HCT116 (cell line): ENCODE results near the gene THSD8. TPM values are rescaled to one million over a fixed set of nuclear protein-coding genes. Genes with fewer than 3 reads are reported as not detected.

Experiments used
- ATAC-seq: fragments of 200-7000 bp; cut with Tn5 transposase; 2 replicates; pipeline ENCODE4 v1.9.1; 2020; ENCODE audit warnings: mild to moderate bottlenecking, moderate library complexity
- BruUV-seq: library from RNA; stranded (reverse); fragments of 400-500 nt; replicated peaks from 2 replicates; lab custom pipeline; 2021; lab: Mats Ljungman, UMichigan
- CTCF ChIA-PET: fragments of 300-600 bp; sonication (Branson Sonifier 250); formaldehyde crosslinking; loops from one replicate; lab custom pipeline; 2021; ENCODE audit warnings: antibody characterized with exemption; lab: Charles Lee
- POLR2A ChIA-PET: fragments of 300-600, 350-600 bp; sonication (Branson Sonifier 250); formaldehyde crosslinking; loops from one replicate; lab custom pipeline; 2021; ENCODE audit warnings: antibody characterized with exemption; lab: Charles Lee
- RAD21 ChIA-PET, 2 experiments: fragments of 300-600 bp; sonication (Branson Sonifier 250); formaldehyde crosslinking; loops; one replicate each; lab custom pipeline; 2023; ENCODE audit warnings: low total read pairs in 2 of 2; ENCODE audit not compliant: uncharacterized antibody in 2 of 2, unreplicated experiment in 2 of 2, low non-redundant PET in 1 of 2; lab: Charles Lee
- DNase-seq: peaks from one replicate; pipeline ENCODE4 v3.0.0-alpha.2; 2010; ENCODE audit warnings: low read depth, low spot score
- H2AFZ ChIP-seq: fragments of 200-600 bp; shearing (Covaris generic), sonication (generic); 2 replicates; pipeline ENCODE4 v1.6.1; 2017; ENCODE audit warnings: low read depth, mixed run types, mixed read lengths, antibody characterized with exemption, low read length; ENCODE audit not compliant: poor library complexity, severe bottlenecking
- H3K27ac ChIP-seq: 2 replicates; pipeline ENCODE4 v1.5.1; 2012; ENCODE audit warnings: low read depth, low read length
- H3K27me3 ChIP-seq: fragments of 200-600 bp; sonication (generic); 2 replicates; pipeline ENCODE4 v1.6.1; 2016; ENCODE audit warnings: mixed run types, low read length, mixed read lengths; ENCODE audit not compliant: insufficient read depth
- H3K36me3 ChIP-seq, 2 experiments: fragments of 200-500 bp in 1 of 2; fragments of 200-600 bp in 1 of 2; sonication (Bioruptor generic) in 1 of 2; sonication (generic) in 1 of 2; 2 replicates each; pipeline versions ENCODE4 v1.5.1 to v1.6.1; 2014 to 2016; ENCODE audit warnings: low read length in 2 of 2, inconsistent platforms in 1 of 2, mixed read lengths in 1 of 2, mixed run types in 1 of 2; ENCODE audit not compliant: insufficient read depth in 2 of 2, control insufficient read depth in 1 of 2
- H3K4me1 ChIP-seq, 2 experiments: fragments of 200-600 bp in 1 of 2; sonication (generic) in 1 of 2; 2 replicates each; pipeline versions ENCODE4 v1.5.1 to v1.6.1; 2012 to 2017; ENCODE audit warnings: low read length in 2 of 2, inconsistent platforms in 1 of 2, mild to moderate bottlenecking in 1 of 2, mixed read lengths in 1 of 2, mixed run types in 1 of 2, moderate library complexity in 1 of 2; ENCODE audit not compliant: insufficient read depth in 2 of 2, control insufficient read depth in 1 of 2
- H3K4me2 ChIP-seq: fragments of 200-600 bp; sonication (generic); 2 replicates; pipeline ENCODE4 v1.6.1; 2017; ENCODE audit warnings: mixed run types, low read length, mixed read lengths
- H3K4me3 ChIP-seq, 2 experiments: fragments of 200-600 bp in 1 of 2; sonication (generic) in 1 of 2; replicated peaks in 1 of 2; 2 replicates each; pipeline ENCODE4 v1.5.1; 2011 to 2016; ENCODE audit warnings: low read length in 2 of 2, control low read depth in 1 of 2, low read depth in 1 of 2, mild to moderate bottlenecking in 1 of 2, mixed read lengths in 1 of 2, mixed run types in 1 of 2
- H3K79me2 ChIP-seq: fragments of 200-600 bp; sonication (generic); 2 replicates; pipeline ENCODE4 v1.6.1; 2017; ENCODE audit warnings: mild to moderate bottlenecking, mixed run types, low read length, moderate library complexity, mixed read lengths; ENCODE audit not compliant: insufficient read depth
- H3K9ac ChIP-seq: fragments of 200-600 bp; sonication (generic); 2 replicates; pipeline ENCODE4 v1.6.1; 2016; ENCODE audit warnings: low read length, mixed read lengths
- H3K9me2 ChIP-seq: fragments of 200-600 bp; sonication (generic), shearing (Covaris generic); 2 replicates; pipeline ENCODE4 v1.6.1; 2017; ENCODE audit warnings: mixed run types, mild to moderate bottlenecking, moderate library complexity; ENCODE audit not compliant: insufficient read depth
- H3K9me3 ChIP-seq, 2 experiments: fragments of 200-500 bp in 1 of 2; fragments of 200-600 bp in 1 of 2; sonication (Bioruptor generic) in 1 of 2; sonication (generic) in 1 of 2; 2 replicates each; pipeline ENCODE4 v1.6.1; 2014 to 2017; ENCODE audit warnings: low read length in 2 of 2, mixed read lengths in 2 of 2, inconsistent platforms in 1 of 2, low read depth in 1 of 2, mild to moderate bottlenecking in 1 of 2, mixed run types in 1 of 2, moderate library complexity in 1 of 2; ENCODE audit not compliant: control insufficient read depth in 1 of 2, insufficient read depth in 1 of 2
- H4K20me1 ChIP-seq: fragments of 200-600 bp; sonication (generic), shearing (Covaris generic); 2 replicates; pipeline ENCODE4 v1.6.1; 2017; ENCODE audit warnings: mixed run types, mild to moderate bottlenecking, moderate library complexity; ENCODE audit not compliant: insufficient read depth
- CTCF ChIP-seq, 3 experiments: fragments of 200-600 bp in 1 of 3; sonication (generic) in 1 of 3; IDR thresholded peaks in 2 of 3; conservative IDR thresholded peaks in 1 of 3; 2 replicates each; pipeline ENCODE4 v1.5.1; 2012 to 2017; ENCODE audit warnings: low read depth in 2 of 3, low read length in 2 of 3, antibody characterized with exemption in 1 of 3, borderline replicate concordance in 1 of 3, control low read depth in 1 of 3, mild to moderate bottlenecking in 1 of 3, mixed read lengths in 1 of 3, mixed run types in 1 of 3, moderate library complexity in 1 of 3; ENCODE audit not compliant: insufficient read depth in 1 of 3
- POLR2AphosphoS5 ChIP-seq: IDR thresholded peaks from 2 replicates; pipeline ENCODE4 v1.6.1; 2011; ENCODE audit warnings: mild to moderate bottlenecking, low read depth, low read length, moderate library complexity
- SIN3A ChIP-seq: IDR thresholded peaks from 2 replicates; pipeline ENCODE4 v1.6.1; 2012; ENCODE audit warnings: low read depth
- TCF7L2 ChIP-seq: IDR thresholded peaks from 2 replicates; pipeline ENCODE4 v1.7.0; 2011; ENCODE audit warnings: borderline replicate concordance, inconsistent platforms; ENCODE audit not compliant: insufficient read depth, insufficient read length; ENCODE audit errors: extremely low read depth
- ZFX ChIP-seq: fragments of 450-650 bp; IDR thresholded peaks from 2 replicates; pipeline ENCODE4 v1.6.1; 2017
- intact Hi-C: fragments of 100-400 bp; cut with micrococcal nuclease; formaldehyde crosslinking; loops from 2 replicates; pipeline ENCODE4 v1.10.0; 2022
- total RNA-seq: library from RNA; stranded (reverse); gene quantifications from one replicate; pipeline ENCODE4 v1.2.1, GENCODE V29; 2021; ENCODE audit not compliant: unreplicated experiment

THSD8 gene
- total RNA-seq, 1 experiment from 2014 or later, result 33.3 TPM

GRCh38 chr19:12789098-12789903 is 12.6 kb upstream of the THSD8 start:
- ChIA-PET RAD21 (interaction anchor here in 1 of 2 experiments (1.2 kb wide), 1 partner anchor 10 kb away, joined by 4 read pairs; no protein-coding TSS in a partner anchor), CTCF (interaction anchor here (1.8 to 7.4 kb wide), 2 partner anchors 13 to 23 kb away, joined by 9 to 88 read pairs; partner anchors contain the start of gene HOOK2), POLR2A (interaction anchor here (1.5 kb wide), 1 partner anchor 865 kb away, joined by 3 read pairs; the partner anchor contains the start of gene ZNF700)
- Histone ChIP-seq H3K27me3 (no peaks in the 10 kb centered on the region), H3K79me2 (peaks cover 19% of the 10 kb centered on the region), H3K9me2 (no peaks in the 10 kb centered on the region), H3K9me3 (no peaks in the 10 kb centered on the region), H3K27ac (peak overlapping the region; percentile 96), H3K4me2 (peak overlapping the region; percentile 99), H2AFZ (no peak overlapping the region), H3K9ac (peak overlapping the region; percentile 93), H4K20me1 (no peaks in the 10 kb centered on the region), H3K4me1 (peaks cover 63 to 92% of the 10 kb centered on the region in 2 experiments), H3K4me3 (peak overlapping the region; percentile 77 to 84), H3K36me3 (no peaks in the 10 kb centered on the region)
- DNase-seq (no peak), ATAC-seq (peak; percentile 3)
- intact Hi-C loops, result no loop called here
- no TSS peak for BruUV-seq
- TF ChIP-seq ZFX (peak; percentile 61), SIN3A (no peak)

GRCh38 chr19:12789904-12790619 is 11.8 kb upstream of the THSD8 start:
- H3K36me3 ChIP-seq, result no peaks in the 10 kb centered on the region
- intact Hi-C loops, result no loop called here
- POLR2A ChIA-PET, result interaction anchor here (3.4 to 6.7 kb wide), 2 partner anchors 14 to 68 kb away, joined by 32 to 172 read pairs; partner anchors contain the start of genes HOOK2 and TNPO2
- no peak overlapping the region for H2AFZ ChIP-seq
- no peaks in the 10 kb centered on the region for H4K20me1 ChIP-seq
- H3K9ac ChIP-seq, result peak overlapping the region; percentile 93
- CTCF ChIA-PET, result interaction anchor here (7.4 kb wide), 1 partner anchor 14 kb away, joined by 88 read pairs; the partner anchor contains the start of gene HOOK2
- RAD21 ChIA-PET, result no interaction called here
- H3K27me3 ChIP-seq, result no peaks in the 10 kb centered on the region
- H3K4me1 ChIP-seq, result peaks cover 64 to 92% of the 10 kb centered on the region in 2 experiments
- peaks cover 19% of the 10 kb centered on the region for H3K79me2 ChIP-seq
- peak overlapping the region; percentile 99 for H3K4me2 ChIP-seq
- TF ChIP-seq POLR2AphosphoS5, result peak; percentile 53
- no peak for TF ChIP-seq CTCF (IDR thresholded peaks at IDR 0.05 in 2 of 3, conservative IDR thresholded peaks at IDR 0.05 in 1 of 3; ENCODE audit: borderline replicate concordance in 1 of 3, insufficient read depth in 1 of 3, low read depth in 2 of 3, low read length in 2 of 3)
- peak; percentile 73 for TF ChIP-seq TCF7L2
- H3K9me3 ChIP-seq, result no peaks in the 10 kb centered on the region
- DNase-seq, result peak; percentile 89
- peak overlapping the region; percentile 77 to 84 for H3K4me3 ChIP-seq
- peak; percentile 52 for ATAC-seq
- H3K9me2 ChIP-seq, result no peaks in the 10 kb centered on the region
- no TSS peak for BruUV-seq
- peak overlapping the region; percentile 96 for H3K27ac ChIP-seq
